Liver (tissue), 9 donors: ENCODE data around the gene MTFR1L. TPM values are rescaled to one million over a fixed set of nuclear protein-coding genes. Genes with fewer than 3 reads are reported as not detected.

ENCODE experiments used
- DNase-seq: peaks from one replicate; pipeline ENCODE4 v3.0.0-alpha.2; 2017; ENCODE audit warnings: low spot score
- H3K27ac ChIP-seq, 2 donors: one replicate each; pipeline ENCODE4 v1.7.0; 2013; ENCODE audit warnings: inconsistent platforms in 2 of 2, low read length in 2 of 2, control low read depth in 1 of 2, low read depth in 1 of 2, mild to moderate bottlenecking in 1 of 2
- H3K27me3 ChIP-seq, 4 donors: one replicate each; pipeline versions ENCODE4 v1.6.1 to v1.7.0; 2013; ENCODE audit warnings: low read length in 3 of 4, inconsistent platforms in 1 of 4, mild to moderate bottlenecking in 1 of 4, moderate library complexity in 1 of 4; ENCODE audit not compliant: control insufficient read depth in 4 of 4, insufficient read depth in 4 of 4
- H3K36me3 ChIP-seq, 4 donors: one replicate each; pipeline versions ENCODE4 v1.6.1 to v1.7.0; 2013; ENCODE audit warnings: low read length in 3 of 4, mild to moderate bottlenecking in 3 of 4, low read depth in 1 of 4, moderate library complexity in 1 of 4; ENCODE audit not compliant: control insufficient read depth in 4 of 4, insufficient read depth in 3 of 4
- H3K4me1 ChIP-seq, 4 donors: one replicate each; pipeline versions ENCODE4 v1.6.1 to v1.7.0; 2013; ENCODE audit warnings: low read length in 3 of 4, mild to moderate bottlenecking in 3 of 4, moderate library complexity in 1 of 4; ENCODE audit not compliant: control insufficient read depth in 4 of 4, insufficient read depth in 4 of 4
- H3K4me3 ChIP-seq, 3 donors: one replicate each; pipeline versions ENCODE4 v1.6.1 to v1.7.0; 2013; ENCODE audit warnings: low read length in 3 of 3, control low read depth in 1 of 3, low read depth in 1 of 3, mild to moderate bottlenecking in 1 of 3
- H3K9ac ChIP-seq, 2 donors: one replicate each; pipeline ENCODE4 v1.7.0; 2013; ENCODE audit warnings: low read length in 2 of 2, mild to moderate bottlenecking in 2 of 2, moderate library complexity in 2 of 2, control low read depth in 1 of 2, low read depth in 1 of 2
- H3K9me3 ChIP-seq, 4 donors: one replicate each; pipeline versions ENCODE4 v1.6.1 to v1.7.0; 2013; ENCODE audit warnings: low read length in 3 of 4; ENCODE audit not compliant: control insufficient read depth in 4 of 4
- EGR1 ChIP-seq, 2 donors: IDR thresholded peaks; 2 replicates each; pipeline ENCODE4 v1.6.1; 2016 to 2018; ENCODE audit warnings: antibody characterized with exemption in 2 of 2, low read depth in 2 of 2
- GABPA ChIP-seq, 2 donors: IDR thresholded peaks in 1 of 2; conservative IDR thresholded peaks in 1 of 2; 2 replicates each; pipeline ENCODE4 v1.6.1; 2016; ENCODE audit warnings: antibody characterized with exemption in 2 of 2, mild to moderate bottlenecking in 1 of 2, moderate library complexity in 1 of 2
- HNF4A ChIP-seq, 2 donors: conservative IDR thresholded peaks; 2 replicates each; pipeline ENCODE4 v1.6.1; 2016; ENCODE audit warnings: antibody characterized with exemption in 2 of 2, mild to moderate bottlenecking in 2 of 2
- HNF4G ChIP-seq: IDR thresholded peaks from 2 replicates; pipeline ENCODE4 v1.6.1; 2016; ENCODE audit warnings: antibody characterized with exemption
- JUND ChIP-seq, 2 donors: IDR thresholded peaks; 2 replicates each; pipeline ENCODE4 v1.6.1; 2016; ENCODE audit warnings: antibody characterized with exemption in 2 of 2
- NR2F2 ChIP-seq: IDR thresholded peaks from 2 replicates; pipeline ENCODE4 v1.6.1; 2016; ENCODE audit warnings: antibody characterized with exemption
- RXRA ChIP-seq, 2 donors: IDR thresholded peaks; 2 replicates each; pipeline ENCODE4 v1.6.1; 2017 to 2018; ENCODE audit warnings: antibody characterized with exemption in 2 of 2, mild to moderate bottlenecking in 1 of 2
- SP1 ChIP-seq: IDR thresholded peaks from 2 replicates; pipeline ENCODE4 v1.6.1; 2018; ENCODE audit warnings: antibody characterized with exemption, mild to moderate bottlenecking
- TAF1 ChIP-seq: conservative IDR thresholded peaks from 2 replicates; pipeline ENCODE4 v1.6.1; 2016; ENCODE audit warnings: antibody characterized with exemption, mild to moderate bottlenecking
- YY1 ChIP-seq: IDR thresholded peaks from 2 replicates; pipeline ENCODE4 v1.6.1; 2016; ENCODE audit warnings: antibody characterized with exemption, mild to moderate bottlenecking
- WGBS: extraction: QIAGEN DNeasy Blood & Tissue Kit; methylation state at CpG from one replicate; pipeline ENCODE4 v1.1.7; 2013; 5-methylcytosine and 5-hydroxymethylcytosine counted together
- polyA plus RNA-seq, 2 donors: library from polyadenylated mRNA; stranded (reverse) in 1 of 2; unstranded in 1 of 2; fragments of 200-250 nt in 1 of 2; fragments of >200 nt in 1 of 2; fragmentation: Nextera tagmentation in 1 of 2; extraction: Ambion mirVana in 1 of 2; gene quantifications; one replicate each; pipeline versions ENCODE4 v1.2.1 to v1.2.3, GENCODE V29; 2013 to 2015
- total RNA-seq, 2 donors: library from RNA; depleted of rRNA; stranded (reverse); fragments of >200 nt; gene quantifications; one replicate each; pipeline ENCODE4 v1.2.3, GENCODE V29; 2014
- TF ChIP-seq, protein P1 (sequence below): IDR thresholded peaks from 2 replicates; pipeline ENCODE4 v1.6.1; 2016; ENCODE audit warnings: antibody characterized with exemption, mild to moderate bottlenecking
- TF ChIP-seq, protein P2 (sequence below): IDR thresholded peaks from 2 replicates; pipeline ENCODE4 v1.6.1; 2016; ENCODE audit warnings: antibody characterized with exemption
- TF ChIP-seq, protein P3 (sequence below): fragments of 150-350 bp; IDR thresholded peaks from 2 replicates; pipeline ENCODE4 v1.5.1; 2017; ENCODE audit warnings: improper control_type of control experiment, low read depth, low read length; ENCODE audit not compliant: missing input control
- TF ChIP-seq, protein P4 (sequence below): IDR thresholded peaks from 2 replicates; pipeline ENCODE4 v1.6.1; 2016; ENCODE audit warnings: antibody characterized with exemption
- TF ChIP-seq, protein P5 (sequence below): IDR thresholded peaks from 2 replicates; pipeline ENCODE4 v1.6.1; 2016; ENCODE audit warnings: antibody characterized with exemption
- donor health status: healthy.
- donor health status: healthy.
- donor health status: healthy.
- donor health status: healthy.
- donor health status: healthy.

MTFR1L gene
- total and polyA plus RNA-seq, 4 donors = 22.5 to 48.4 (median 40.2) TPM

DNA sequence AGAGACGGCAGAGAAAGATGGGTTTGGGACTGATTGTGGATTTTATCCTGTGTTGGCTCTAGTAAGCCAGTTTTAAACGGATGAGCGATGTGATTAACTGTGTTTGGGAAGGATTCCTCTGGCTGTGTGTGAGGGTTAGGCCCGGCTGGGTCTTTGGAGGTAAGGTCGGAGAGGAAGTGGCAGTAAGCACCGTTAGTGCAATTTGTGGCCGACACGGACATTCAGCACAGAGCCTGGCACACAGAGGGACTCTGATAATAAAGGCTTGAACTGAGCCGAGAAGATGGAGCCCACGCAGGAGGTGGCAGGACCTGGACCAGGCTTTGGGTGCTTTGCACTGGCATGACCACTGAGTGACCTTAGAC lies 1.3 kb downstream of the MTFR1L start:
- no peak for DNase-seq
- Histone ChIP-seq H3K27ac (peak overlapping the region; percentile 93 to 99), H3K36me3 (peaks cover 0 to 6% (median under 1%) of the 10 kb centered on the region in 4 donors), H3K9ac (peak overlapping the region; percentile 66 to 93), H3K9me3 (no peaks in the 10 kb centered on the region), H3K27me3 (no peaks in the 10 kb centered on the region), H3K4me1 (peaks cover 13 to 42% (median 31%) of the 10 kb centered on the region in 4 donors), H3K4me3 (peak overlapping the region; percentile 77 to 93 (median 83))
- TF ChIP-seq SP1 = no peak
- TF ChIP-seq, protein P1, sequence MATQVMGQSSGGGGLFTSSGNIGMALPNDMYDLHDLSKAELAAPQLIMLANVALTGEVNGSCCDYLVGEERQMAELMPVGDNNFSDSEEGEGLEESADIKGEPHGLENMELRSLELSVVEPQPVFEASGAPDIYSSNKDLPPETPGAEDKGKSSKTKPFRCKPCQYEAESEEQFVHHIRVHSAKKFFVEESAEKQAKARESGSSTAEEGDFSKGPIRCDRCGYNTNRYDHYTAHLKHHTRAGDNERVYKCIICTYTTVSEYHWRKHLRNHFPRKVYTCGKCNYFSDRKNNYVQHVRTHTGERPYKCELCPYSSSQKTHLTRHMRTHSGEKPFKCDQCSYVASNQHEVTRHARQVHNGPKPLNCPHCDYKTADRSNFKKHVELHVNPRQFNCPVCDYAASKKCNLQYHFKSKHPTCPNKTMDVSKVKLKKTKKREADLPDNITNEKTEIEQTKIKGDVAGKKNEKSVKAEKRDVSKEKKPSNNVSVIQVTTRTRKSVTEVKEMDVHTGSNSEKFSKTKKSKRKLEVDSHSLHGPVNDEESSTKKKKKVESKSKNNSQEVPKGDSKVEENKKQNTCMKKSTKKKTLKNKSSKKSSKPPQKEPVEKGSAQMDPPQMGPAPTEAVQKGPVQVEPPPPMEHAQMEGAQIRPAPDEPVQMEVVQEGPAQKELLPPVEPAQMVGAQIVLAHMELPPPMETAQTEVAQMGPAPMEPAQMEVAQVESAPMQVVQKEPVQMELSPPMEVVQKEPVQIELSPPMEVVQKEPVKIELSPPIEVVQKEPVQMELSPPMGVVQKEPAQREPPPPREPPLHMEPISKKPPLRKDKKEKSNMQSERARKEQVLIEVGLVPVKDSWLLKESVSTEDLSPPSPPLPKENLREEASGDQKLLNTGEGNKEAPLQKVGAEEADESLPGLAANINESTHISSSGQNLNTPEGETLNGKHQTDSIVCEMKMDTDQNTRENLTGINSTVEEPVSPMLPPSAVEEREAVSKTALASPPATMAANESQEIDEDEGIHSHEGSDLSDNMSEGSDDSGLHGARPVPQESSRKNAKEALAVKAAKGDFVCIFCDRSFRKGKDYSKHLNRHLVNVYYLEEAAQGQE = no peak
- no peak for TF ChIP-seq GABPA (IDR thresholded peaks at IDR 0.05 in 1 of 2, conservative IDR thresholded peaks at IDR 0.05 in 1 of 2)
- TF ChIP-seq TAF1 = no peak
- TF ChIP-seq, protein P2, sequence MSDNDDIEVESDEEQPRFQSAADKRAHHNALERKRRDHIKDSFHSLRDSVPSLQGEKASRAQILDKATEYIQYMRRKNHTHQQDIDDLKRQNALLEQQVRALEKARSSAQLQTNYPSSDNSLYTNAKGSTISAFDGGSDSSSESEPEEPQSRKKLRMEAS = no peak
- no peak for TF ChIP-seq JUND (IDR thresholded peaks at IDR 0.05)
- no peak for TF ChIP-seq RXRA (IDR thresholded peaks at IDR 0.05)
- TF ChIP-seq EGR1 (IDR thresholded peaks at IDR 0.05; ENCODE audit: low read depth in 2 of 2) = no peak
- TF ChIP-seq, protein P3, sequence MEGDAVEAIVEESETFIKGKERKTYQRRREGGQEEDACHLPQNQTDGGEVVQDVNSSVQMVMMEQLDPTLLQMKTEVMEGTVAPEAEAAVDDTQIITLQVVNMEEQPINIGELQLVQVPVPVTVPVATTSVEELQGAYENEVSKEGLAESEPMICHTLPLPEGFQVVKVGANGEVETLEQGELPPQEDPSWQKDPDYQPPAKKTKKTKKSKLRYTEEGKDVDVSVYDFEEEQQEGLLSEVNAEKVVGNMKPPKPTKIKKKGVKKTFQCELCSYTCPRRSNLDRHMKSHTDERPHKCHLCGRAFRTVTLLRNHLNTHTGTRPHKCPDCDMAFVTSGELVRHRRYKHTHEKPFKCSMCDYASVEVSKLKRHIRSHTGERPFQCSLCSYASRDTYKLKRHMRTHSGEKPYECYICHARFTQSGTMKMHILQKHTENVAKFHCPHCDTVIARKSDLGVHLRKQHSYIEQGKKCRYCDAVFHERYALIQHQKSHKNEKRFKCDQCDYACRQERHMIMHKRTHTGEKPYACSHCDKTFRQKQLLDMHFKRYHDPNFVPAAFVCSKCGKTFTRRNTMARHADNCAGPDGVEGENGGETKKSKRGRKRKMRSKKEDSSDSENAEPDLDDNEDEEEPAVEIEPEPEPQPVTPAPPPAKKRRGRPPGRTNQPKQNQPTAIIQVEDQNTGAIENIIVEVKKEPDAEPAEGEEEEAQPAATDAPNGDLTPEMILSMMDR = no peak
- WGBS = 23% methylated on average over 10 of the region's 10 CpGs

DNA sequence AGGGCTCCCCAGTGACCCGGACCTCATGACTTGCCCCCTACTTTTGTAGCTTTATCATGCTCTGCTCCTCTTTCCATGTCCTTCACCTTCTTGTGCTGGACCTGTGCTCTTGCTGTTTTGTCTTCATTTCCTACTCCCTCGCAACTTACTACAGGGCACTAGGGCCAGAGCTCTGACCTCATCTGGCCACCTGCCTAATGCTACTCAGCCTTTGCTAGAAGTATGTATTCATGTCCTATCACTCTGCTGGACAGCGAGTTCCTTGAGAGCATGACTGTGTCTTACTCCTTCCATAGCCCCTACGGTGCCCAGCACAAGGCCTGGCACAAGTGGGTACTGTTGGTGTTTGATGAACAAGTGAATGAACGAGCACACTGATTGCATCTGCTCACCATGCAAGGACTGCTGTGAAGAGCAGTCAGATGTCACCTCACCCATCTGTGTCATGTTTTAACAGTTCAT lies 1.9 kb downstream of the MTFR1L start:
- H3K4me3 ChIP-seq = peak overlapping the region in 2 of 3 donors; percentile 77 to 93
- H3K27me3 ChIP-seq = no peaks in the 10 kb centered on the region
- peak overlapping the region in 1 of 2 donors; percentile 9 for H3K9ac ChIP-seq
- H3K27ac ChIP-seq = peak overlapping the region; percentile 93 to 99
- peaks cover 13 to 42% (median 31%) of the 10 kb centered on the region in 4 donors for H3K4me1 ChIP-seq
- DNase-seq = no peak
- no peaks in the 10 kb centered on the region for H3K9me3 ChIP-seq
- peaks cover 3 to 10% (median 6%) of the 10 kb centered on the region in 4 donors for H3K36me3 ChIP-seq
- WGBS = 62% methylated on average over 5 of the region's 5 CpGs
- TF ChIP-seq JUND (IDR thresholded peaks at IDR 0.05) (peak in 1 of 2 donors; percentile 37), SP1 (no peak)

DNA sequence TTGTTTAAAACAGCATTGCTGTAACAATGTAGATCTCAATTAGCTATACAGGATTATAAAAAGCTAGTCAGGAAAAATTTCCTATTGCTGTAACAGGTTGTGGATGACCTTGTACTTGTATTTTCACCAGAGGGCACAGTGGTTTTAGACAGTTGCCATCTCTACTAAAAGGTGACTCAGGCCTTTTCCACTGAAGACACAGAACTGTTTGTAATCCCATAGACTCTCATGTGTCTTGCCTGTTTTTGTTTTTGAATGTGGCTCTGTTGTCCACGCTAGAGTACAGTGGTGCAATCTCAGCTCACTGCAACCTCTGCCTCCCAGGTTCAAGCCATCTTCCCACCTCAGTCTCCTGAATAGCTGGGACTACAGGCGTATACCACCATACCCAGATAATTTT lies 5.9 kb downstream of the MTFR1L start:
- Histone ChIP-seq H3K9ac (no peak overlapping the region), H3K9me3 (no peaks in the 10 kb centered on the region), H3K27me3 (no peaks in the 10 kb centered on the region), H3K27ac (no peak overlapping the region), H3K36me3 (peaks cover 15 to 44% (median 38%) of the 10 kb centered on the region in 4 donors), H3K4me3 (no peak overlapping the region), H3K4me1 (peaks cover 7 to 23% (median 15%) of the 10 kb centered on the region in 4 donors)
- WGBS = 95% methylated on average over 2 of the region's 2 CpGs
- no peak for DNase-seq
- TF ChIP-seq SP1 = no peak
- TF ChIP-seq, protein P3 = no peak
- TF ChIP-seq, protein P4, sequence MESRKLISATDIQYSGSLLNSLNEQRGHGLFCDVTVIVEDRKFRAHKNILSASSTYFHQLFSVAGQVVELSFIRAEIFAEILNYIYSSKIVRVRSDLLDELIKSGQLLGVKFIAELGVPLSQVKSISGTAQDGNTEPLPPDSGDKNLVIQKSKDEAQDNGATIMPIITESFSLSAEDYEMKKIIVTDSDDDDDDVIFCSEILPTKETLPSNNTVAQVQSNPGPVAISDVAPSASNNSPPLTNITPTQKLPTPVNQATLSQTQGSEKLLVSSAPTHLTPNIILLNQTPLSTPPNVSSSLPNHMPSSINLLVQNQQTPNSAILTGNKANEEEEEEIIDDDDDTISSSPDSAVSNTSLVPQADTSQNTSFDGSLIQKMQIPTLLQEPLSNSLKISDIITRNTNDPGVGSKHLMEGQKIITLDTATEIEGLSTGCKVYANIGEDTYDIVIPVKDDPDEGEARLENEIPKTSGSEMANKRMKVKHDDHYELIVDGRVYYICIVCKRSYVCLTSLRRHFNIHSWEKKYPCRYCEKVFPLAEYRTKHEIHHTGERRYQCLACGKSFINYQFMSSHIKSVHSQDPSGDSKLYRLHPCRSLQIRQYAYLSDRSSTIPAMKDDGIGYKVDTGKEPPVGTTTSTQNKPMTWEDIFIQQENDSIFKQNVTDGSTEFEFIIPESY = no peak
- no peak for TF ChIP-seq HNF4A (conservative IDR thresholded peaks at IDR 0.05)
- TF ChIP-seq JUND (IDR thresholded peaks at IDR 0.05) = no peak
- no peak for TF ChIP-seq YY1
- TF ChIP-seq, protein P5, sequence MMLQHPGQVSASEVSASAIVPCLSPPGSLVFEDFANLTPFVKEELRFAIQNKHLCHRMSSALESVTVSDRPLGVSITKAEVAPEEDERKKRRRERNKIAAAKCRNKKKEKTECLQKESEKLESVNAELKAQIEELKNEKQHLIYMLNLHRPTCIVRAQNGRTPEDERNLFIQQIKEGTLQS = no peak
- no peak for TF ChIP-seq TAF1
- TF ChIP-seq EGR1 (IDR thresholded peaks at IDR 0.05; ENCODE audit: low read depth in 2 of 2) = no peak
- TF ChIP-seq, protein P2 = no peak
- no peak for TF ChIP-seq GABPA (IDR thresholded peaks at IDR 0.05 in 1 of 2, conservative IDR thresholded peaks at IDR 0.05 in 1 of 2)
- TF ChIP-seq NR2F2 = no peak
- no peak for TF ChIP-seq HNF4G
